NCI-H2081 treated with DMSO at 0.1 percent for 48 hours (cell line): Measurements from ENCODE around the gene ZMIZ1.

Experiments used
- DNase-seq: peaks from one replicate; lab custom pipeline; 2025; lab: John Stamatoyannopoulos, UW

ZMIZ1 gene

DNA sequence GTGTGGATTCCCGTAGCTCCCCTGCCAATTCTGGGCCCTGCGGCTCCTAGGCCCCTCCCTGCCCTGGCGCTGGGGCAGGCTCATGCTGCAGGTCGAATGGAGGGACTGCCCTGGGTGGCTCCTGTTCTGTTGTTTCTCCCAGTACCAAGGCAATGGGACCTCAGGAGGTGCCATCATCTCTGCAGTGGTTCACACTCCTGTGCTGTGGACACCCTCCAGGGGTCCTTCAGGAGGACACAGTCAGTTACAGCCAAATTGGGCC lies 138.3 kb downstream of the ZMIZ1 start:
- DNase-seq: no peak

GRCh38 chr10:79207726-79208125 lies 139.0 kb downstream of the ZMIZ1 start:
- DNase-seq: no peak

GRCh38 chr10:79208251-79208983 lies 139.7 kb downstream of the ZMIZ1 start:
- DNase-seq: no peak

GRCh38 chr10:79209340-79209739 lies 140.6 kb downstream of the ZMIZ1 start:
- no peak for DNase-seq

DNA sequence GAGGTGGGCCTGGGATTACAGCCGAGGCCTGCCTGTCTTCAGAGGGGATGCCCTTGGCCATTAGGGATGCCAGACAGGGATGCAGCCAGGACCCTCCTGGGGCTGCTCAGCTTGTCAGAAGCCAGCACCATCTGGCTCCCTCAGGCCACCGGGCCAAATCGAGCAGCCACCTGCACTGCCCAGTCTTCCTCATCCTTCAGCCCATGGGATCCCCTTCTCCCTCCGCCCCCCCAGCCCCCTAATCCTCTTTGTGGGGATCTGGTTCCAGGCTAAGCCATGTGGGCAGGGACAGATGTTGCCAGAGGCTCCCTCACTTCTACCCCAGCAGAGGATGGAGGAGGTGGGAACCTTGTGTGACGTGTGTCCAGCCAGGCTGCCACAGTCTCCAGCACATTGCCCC lies 141.1 kb downstream of the ZMIZ1 start:
- no peak for DNase-seq

DNA sequence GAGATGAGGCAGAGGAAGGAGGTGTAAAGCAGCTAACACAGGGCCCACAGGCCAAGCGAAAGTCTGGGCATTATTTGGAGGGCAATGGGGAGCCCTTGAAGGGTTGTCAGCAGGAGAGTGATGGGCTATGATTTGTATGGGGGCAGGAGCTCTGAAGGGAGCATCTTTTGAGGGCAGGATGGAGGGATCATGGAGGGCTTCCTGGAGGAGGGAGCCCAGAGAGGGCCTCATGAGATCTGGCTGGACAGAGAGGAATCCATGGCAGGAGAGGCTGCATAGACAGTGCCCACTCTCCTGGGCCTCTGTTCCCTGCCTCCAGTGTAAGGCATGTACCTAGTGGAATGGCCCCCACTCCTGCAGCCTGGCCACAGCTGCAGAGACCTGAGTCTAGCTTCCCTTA lies 141.9 kb downstream of the ZMIZ1 start:
- no peak for DNase-seq

DNA sequence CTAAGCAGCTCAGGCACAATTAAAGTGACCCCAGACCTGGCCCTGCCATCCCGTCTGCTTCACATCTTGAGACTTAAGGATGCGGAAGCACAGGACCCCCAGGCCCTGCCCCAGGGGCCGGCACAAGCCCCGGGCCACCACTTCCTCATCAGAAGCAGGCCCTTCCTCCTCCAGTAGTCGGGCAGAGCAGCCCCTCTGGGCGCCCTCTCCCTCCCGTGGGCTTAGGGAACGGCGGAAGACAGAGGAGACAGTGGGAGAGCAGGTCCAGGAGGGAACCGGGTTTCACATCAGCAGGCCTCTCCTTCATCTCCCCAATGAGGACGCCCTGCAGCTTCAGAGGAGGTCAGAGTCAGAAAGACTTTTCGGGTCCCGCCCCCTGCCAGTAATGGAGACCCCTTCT lies 142.8 kb downstream of the ZMIZ1 start:
- no peak for DNase-seq

- no peak for DNase-seq
These were observed 146.8 kb downstream of the ZMIZ1 start for GRCh38 chr10:79215531-79215930.

DNA sequence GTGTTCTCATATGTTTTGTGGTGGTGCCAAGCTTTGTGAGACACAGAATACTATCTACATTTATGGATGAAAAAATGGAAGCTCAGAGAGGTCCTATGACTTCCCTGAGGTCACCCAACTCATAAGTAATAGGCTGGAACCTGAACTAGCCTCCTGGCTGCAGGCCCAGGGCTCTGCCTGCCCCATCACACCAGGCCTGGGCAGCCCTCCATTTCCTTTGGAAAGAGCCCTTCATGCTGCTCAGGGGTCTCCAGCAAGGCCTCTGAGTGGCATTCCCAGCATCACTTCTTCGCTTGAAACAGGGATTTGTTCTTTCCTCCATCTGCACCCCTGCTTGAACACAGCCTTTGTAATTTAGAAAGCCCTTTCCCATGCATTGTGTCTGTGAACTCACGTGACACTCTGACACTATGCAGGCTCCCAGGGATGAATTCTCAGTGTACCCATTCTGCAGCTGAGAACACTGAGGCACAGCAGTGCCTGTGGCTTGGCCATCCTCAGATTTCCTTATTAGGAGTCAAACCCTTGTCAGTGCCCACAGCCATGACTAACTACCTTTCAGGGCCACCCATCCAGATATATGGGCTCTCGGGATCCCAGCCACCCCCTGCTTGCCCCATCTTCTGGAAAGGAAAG lies 150.7 kb downstream of the ZMIZ1 start:
- DNase-seq: no peak

GRCh38 chr10:79220307-79220706 lies 151.5 kb downstream of the ZMIZ1 start:
- no peak for DNase-seq

DNA sequence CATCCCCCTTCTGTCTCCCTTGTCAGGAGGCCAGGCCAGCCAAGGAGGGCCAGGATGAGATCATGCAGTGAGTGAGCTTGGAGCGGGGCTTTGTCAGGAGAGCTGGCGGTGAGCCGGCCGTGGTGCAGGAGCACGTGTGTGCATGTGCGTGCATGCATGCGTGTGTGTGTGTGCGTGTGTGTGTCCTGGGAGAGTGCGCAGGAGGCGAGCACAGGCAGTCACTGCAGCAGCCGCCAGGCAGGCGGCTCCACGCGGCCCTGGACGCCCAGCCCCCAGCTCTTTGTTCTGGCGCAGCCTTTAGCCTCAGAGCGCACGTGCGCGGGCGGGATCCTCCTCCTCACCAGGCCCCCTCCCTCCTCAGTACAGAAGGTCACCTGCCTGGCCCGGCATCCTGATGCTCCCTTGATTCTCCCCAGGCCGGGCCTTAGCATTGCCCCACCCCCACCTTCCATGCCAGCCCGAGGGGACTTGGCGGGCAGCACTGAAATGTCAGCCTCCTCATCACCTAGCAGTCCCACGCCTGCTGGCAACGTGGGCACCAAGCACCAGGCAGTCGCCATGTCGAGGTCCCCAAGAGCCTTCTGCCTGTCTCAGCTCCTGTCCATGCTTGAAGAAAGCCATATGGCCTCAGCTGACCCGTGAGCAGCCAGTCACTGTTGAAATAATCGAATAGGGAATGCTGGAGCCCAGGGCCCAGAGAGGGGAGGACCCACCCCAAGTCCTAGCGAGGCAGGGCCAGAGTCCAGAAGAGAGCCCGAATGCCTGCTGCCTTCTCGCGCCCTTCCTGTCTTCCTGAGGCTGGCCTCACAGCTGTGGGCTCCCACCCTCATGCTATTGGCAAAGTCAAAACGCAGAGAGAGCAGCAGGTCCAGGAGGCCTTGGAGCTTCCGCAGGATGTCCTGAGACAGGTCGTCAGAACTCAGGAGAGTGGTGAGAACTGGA lies 152.6 kb downstream of the ZMIZ1 start:
- DNase-seq: no peak

GRCh38 chr10:79222186-79222585 lies 153.4 kb downstream of the ZMIZ1 start:
- no peak for DNase-seq

- DNase-seq: no peak
These were observed 154.6 kb downstream of the ZMIZ1 start for GRCh38 chr10:79223091-79224048.

DNA sequence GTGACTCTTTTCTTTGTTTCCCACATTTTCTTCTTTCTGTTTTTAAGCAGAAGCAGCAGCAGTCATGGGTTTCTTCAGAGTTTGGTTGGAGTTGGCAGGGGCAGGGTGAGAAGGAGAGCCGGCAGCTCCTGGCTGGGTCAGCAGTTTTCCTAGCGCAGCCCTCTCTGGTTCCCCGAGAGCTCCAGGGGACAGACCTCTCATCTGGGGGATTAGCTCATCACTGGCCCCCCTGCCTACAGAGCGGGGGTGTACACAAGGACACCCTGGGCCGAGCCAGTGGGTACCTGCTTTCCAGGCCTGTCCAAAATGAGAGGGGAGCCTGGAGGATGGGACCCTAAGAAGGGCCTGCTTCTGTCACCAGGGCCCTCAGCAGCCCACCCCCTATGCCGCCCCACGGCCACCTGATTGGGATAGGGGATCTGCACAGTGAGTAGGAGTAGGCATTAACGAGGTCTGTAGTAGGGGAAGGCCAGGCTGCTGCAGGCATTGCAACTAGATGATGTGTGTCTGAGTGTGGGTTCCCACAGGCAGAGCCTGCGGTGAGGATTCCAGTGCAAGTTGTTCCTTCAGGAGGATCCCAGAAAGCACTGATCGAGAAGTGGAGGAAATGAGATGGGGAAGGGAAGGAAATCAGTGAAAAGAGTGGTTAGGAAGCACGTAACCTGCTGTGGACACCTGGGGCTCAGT lies 155.6 kb downstream of the ZMIZ1 start:
- DNase-seq: no peak

GRCh38 chr10:79224992-79225391 lies 156.2 kb downstream of the ZMIZ1 start:
- no peak for DNase-seq

- DNase-seq: no peak
These were observed 157.9 kb downstream of the ZMIZ1 start for GRCh38 chr10:79226391-79227245.

DNA sequence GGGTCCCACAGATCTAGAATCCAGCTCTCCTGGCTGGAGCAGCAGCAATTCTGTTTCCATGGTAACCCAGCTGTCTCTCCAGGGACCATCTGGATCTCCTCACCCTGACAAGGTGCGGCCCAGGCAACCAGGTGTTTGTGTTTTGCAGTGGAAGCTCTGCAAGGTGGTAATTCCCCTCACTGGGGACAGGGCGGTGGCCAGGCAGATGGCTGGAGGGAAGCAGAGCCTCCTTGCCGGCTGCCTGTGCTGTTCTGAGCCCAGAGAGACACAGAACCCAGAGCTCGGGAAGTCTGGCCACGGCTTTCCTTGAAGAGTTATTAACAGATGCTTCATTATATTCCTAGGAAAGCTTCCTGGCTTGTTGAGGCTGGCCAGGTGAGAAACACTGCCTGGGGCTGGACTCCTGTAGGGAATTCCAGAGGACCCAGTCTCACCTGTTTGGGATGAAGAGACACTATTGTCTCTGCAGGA lies 160.3 kb downstream of the ZMIZ1 start:
- DNase-seq: no peak

DNA sequence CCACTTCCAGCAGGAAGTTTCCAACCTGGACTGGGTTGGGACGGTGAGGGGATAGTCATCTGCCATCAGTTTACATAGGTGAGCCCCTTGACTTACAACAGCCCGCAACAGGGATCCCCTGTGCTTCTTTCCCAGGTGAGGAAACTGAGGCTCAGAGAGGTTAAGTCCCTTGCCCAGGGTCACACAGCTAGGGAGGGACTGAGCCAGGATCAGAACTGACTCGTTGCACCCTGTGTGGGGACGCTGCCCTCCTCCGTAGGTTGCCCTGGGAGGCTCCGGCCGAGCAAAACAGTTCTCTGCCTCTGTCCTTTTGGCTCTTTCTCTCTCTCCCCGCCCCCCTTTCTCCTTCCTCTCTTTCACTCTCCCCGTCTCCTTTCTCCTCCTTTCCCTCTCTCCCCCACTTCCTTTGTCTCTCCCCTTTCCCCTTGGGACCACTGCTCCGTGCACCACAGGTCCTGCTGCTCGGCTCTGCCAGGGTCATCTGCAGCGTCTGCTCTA lies 161.1 kb downstream of the ZMIZ1 start:
- DNase-seq: no peak

DNA sequence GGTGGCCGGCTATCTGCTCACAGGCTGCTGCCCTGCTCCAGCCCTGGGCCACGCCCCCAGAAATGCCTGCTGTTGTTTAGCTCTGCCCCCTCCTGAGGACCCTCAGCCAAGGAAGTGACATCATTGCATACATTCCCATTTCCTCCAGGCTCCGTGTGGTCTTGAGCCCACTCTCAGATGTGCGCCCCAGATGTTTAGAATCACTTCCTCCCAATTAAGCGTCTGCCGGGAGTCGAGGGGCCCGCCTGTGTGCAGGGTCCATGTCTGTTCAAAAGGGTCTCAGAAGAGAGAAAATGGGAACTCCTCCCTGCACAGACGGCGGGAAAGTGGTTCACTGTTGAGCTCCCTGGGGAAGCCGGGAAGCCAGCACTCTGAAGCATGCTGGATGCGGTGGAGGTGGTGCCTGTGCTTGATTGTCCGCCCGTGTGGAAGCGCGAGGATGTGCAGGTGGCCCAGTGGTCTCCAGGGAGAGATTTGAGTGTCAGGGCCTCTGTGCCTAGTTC lies 161.6 kb downstream of the ZMIZ1 start:
- no peak for DNase-seq

DNA sequence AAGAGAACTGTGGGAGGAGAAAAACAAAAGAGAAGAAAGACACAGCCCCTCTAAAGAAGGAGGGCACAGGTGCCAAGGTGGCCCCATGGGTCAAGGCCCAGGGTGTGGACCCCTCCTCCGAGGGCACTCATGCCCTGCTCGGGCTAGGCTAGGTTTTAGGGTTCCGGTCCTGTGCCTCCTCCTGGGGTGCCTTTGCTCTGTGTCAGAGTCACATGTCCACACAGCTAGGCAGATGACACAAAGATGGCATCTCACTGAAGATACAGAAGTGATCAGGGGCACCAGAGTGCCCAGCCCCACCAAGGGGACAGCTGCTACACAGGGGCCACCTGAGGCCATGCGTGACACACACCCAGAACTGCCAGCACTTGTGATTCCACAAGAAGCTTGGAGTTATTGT lies 162.1 kb downstream of the ZMIZ1 start:
- DNase-seq: no peak
